Bronchial epithelial cell (primary cell): ENCODE measurements around the gene SHANK3. TPM values are rescaled to one million over a fixed set of nuclear protein-coding genes. Genes with fewer than 3 reads are reported as not detected.

Experiments
- DNase-seq: peaks from one replicate; pipeline ENCODE4 v3.0.0-alpha.2; 2010; ENCODE audit warnings: low read depth
- FAIRE-seq: peaks from 2 replicates; lab custom pipeline; 2011; peaks lifted over from hg19 to GRCh38; lab: Jason Lieb, UNC
- H3K27me3 ChIP-seq: 2 replicates; pipeline ENCODE4 v1.5.1; 2011; ENCODE audit warnings: low read length; ENCODE audit not compliant: control insufficient read depth, insufficient read depth
- H3K36me3 ChIP-seq: 2 replicates; pipeline ENCODE4 v1.5.1; 2011; ENCODE audit warnings: low read length; ENCODE audit not compliant: control insufficient read depth, insufficient read depth
- H3K4me3 ChIP-seq: 2 replicates; pipeline ENCODE4 v1.5.1; 2011; ENCODE audit warnings: mild to moderate bottlenecking, low read depth, low read length, control low read depth
- CTCF ChIP-seq: IDR thresholded peaks from 2 replicates; pipeline ENCODE4 v1.5.1; 2011; ENCODE audit warnings: mild to moderate bottlenecking, moderate library complexity, low read length, control low read depth, inconsistent platforms; ENCODE audit not compliant: insufficient read depth, severe bottlenecking
- total RNA-seq: library from RNA; depleted of rRNA; stranded (reverse); fragments of >200 nt; gene quantifications from 2 replicates; pipeline ENCODE4 v1.2.1, GENCODE V29; 2014

Gene SHANK3
- total RNA-seq, 1 donor from 2014 or later: 0.79 TPM

GRCh38 chr22:50702821-50703725 lies 30.4 kb downstream of the SHANK3 start:
- TF ChIP-seq CTCF: no peak
- peaks cover 4% of the 10 kb centered on the region for H3K36me3 ChIP-seq
- DNase-seq: no peak
- no peak overlapping the region for H3K4me3 ChIP-seq
- FAIRE-seq: peak; percentile 86
- H3K27me3 ChIP-seq: no peaks in the 10 kb centered on the region

- no peak for FAIRE-seq
- Histone ChIP-seq H3K27me3 (no peaks in the 10 kb centered on the region), H3K36me3 (peaks cover 4% of the 10 kb centered on the region), H3K4me3 (no peak overlapping the region)
- DNase-seq: no peak
- no peak for TF ChIP-seq CTCF
These were observed 31.3 kb downstream of the SHANK3 start for GRCh38 chr22:50703726-50704509.

GRCh38 chr22:50704510-50705218 lies 32.0 kb downstream of the SHANK3 start:
- no peaks in the 10 kb centered on the region for H3K27me3 ChIP-seq
- H3K4me3 ChIP-seq: no peak overlapping the region
- FAIRE-seq (no peak), DNase-seq (no peak)
- peaks cover 4% of the 10 kb centered on the region for H3K36me3 ChIP-seq
- no peak for TF ChIP-seq CTCF

- Histone ChIP-seq H3K27me3 (no peaks in the 10 kb centered on the region), H3K36me3 (peaks cover 4% of the 10 kb centered on the region), H3K4me3 (no peak overlapping the region)
- TF ChIP-seq CTCF: no peak
- no peak for FAIRE-seq
- DNase-seq: peak; percentile 14
These were observed 32.6 kb downstream of the SHANK3 start for GRCh38 chr22:50705219-50705691.

- no peak overlapping the region for H3K4me3 ChIP-seq
- DNase-seq (no peak), FAIRE-seq (no peak)
- H3K36me3 ChIP-seq: peaks cover 4% of the 10 kb centered on the region
- TF ChIP-seq CTCF: no peak
- H3K27me3 ChIP-seq: no peaks in the 10 kb centered on the region
These were observed 33.3 kb downstream of the SHANK3 start for GRCh38 chr22:50705851-50706351.
